Smooth muscle cell (in vitro differentiated cells): ENCODE results near the gene CEACAM20. TPM values are rescaled to one million over a fixed set of nuclear protein-coding genes. Genes with fewer than 3 reads are reported as not detected.

Experiments used
- DNase-seq: peaks from one replicate; lab custom pipeline; 2025; ENCODE audit not compliant: unreplicated experiment; lab: John Stamatoyannopoulos, UW
- H2AFZ ChIP-seq: fragments of 200-600 bp; sonication (generic); 2 replicates; pipeline ENCODE4 v1.6.0; 2016; ENCODE audit warnings: antibody characterized with exemption, low read depth, mild to moderate bottlenecking
- H3F3A ChIP-seq: fragments of 200-600 bp; sonication (generic); 2 replicates; pipeline ENCODE4 v1.6.0; 2017; ENCODE audit warnings: antibody characterized with exemption, low read depth
- H3K27ac ChIP-seq: fragments of 200-600 bp; sonication (generic); 2 replicates; pipeline ENCODE4 v1.5.1; 2016; ENCODE audit warnings: low read depth, mild to moderate bottlenecking
- H3K27me3 ChIP-seq: fragments of 200-600 bp; sonication (generic); 2 replicates; pipeline ENCODE4 v1.6.1; 2016; ENCODE audit warnings: low read depth, mild to moderate bottlenecking
- H3K36me3 ChIP-seq: fragments of 200-600 bp; sonication (generic); 2 replicates; pipeline ENCODE4 v1.5.1; 2016; ENCODE audit warnings: low read depth
- H3K4me1 ChIP-seq: fragments of 200-600 bp; sonication (generic); 2 replicates; pipeline ENCODE4 v1.5.1; 2016; ENCODE audit warnings: low read depth
- H3K4me2 ChIP-seq: fragments of 200-600 bp; sonication (generic); 2 replicates; pipeline ENCODE4 v1.6.0; 2016; ENCODE audit warnings: mild to moderate bottlenecking
- H3K4me3 ChIP-seq: fragments of 200-600 bp; sonication (generic); 2 replicates; pipeline ENCODE4 v1.5.1; 2016; ENCODE audit warnings: mild to moderate bottlenecking
- H3K79me2 ChIP-seq: fragments of 200-600 bp; sonication (generic); 2 replicates; pipeline ENCODE4 v1.6.0; 2016; ENCODE audit warnings: low read depth, mild to moderate bottlenecking
- H3K9ac ChIP-seq: fragments of 200-600 bp; sonication (generic); 2 replicates; pipeline ENCODE4 v1.6.0; 2016; ENCODE audit warnings: low read depth
- H3K9me3 ChIP-seq: fragments of 200-600 bp; sonication (generic); replicated peaks from 2 replicates; pipeline ENCODE4 v1.5.1; 2016; ENCODE audit warnings: low read depth
- H4K20me1 ChIP-seq: fragments of 200-600 bp; sonication (generic); 2 replicates; pipeline ENCODE4 v1.6.0; 2016; ENCODE audit warnings: low read depth
- WGBS: methylation state at CpG from one replicate; pipeline ENCODE4 v1.1.7; 2016; ENCODE audit warnings: low lambda C conversion rate; 5-methylcytosine and 5-hydroxymethylcytosine counted together
- polyA plus RNA-seq: library from polyadenylated mRNA; unstranded; fragments of >200 nt; fragmentation: Nextera tagmentation; extraction: Ambion mirVana; gene quantifications from 2 replicates; pipeline ENCODE4 v1.2.1, GENCODE V29; 2016
- total RNA-seq: library from RNA; depleted of rRNA; stranded (reverse); fragments of >200 nt; gene quantifications from 2 replicates; pipeline ENCODE4 v1.2.3, GENCODE V29; 2014
- TF ChIP-seq, protein P1 (sequence below): fragments of 200-600 bp; sonication (generic); IDR thresholded peaks from 2 replicates; pipeline ENCODE4 v1.5.1; 2017; ENCODE audit warnings: borderline replicate concordance, mild to moderate bottlenecking, antibody characterized with exemption; ENCODE audit not compliant: insufficient read depth, poor library complexity, severe bottlenecking

CEACAM20 gene
- total and polyA plus RNA-seq, 2 experiments from 2014 or later = not detected

DNA sequence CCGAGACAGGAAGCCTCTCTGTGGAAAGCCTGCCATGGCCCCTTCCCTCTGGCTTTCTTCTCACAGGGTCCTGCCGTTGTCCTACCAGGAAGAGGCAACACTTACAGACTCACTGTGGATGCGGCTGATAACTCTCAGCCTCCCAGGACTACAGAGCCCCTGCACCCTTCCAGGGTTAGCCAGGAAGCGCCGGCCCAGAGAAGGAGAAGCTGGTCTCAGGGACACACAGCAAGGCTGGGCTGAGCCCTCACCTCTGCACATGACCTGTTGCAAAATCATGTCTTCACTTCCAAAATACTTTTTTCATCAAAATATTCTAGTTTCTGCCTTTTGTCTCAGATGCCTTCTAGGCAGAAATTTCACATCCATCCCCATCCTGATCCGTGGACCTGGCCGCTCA, 1.9 kb downstream of the CEACAM20 start:
- TF ChIP-seq, protein P1, sequence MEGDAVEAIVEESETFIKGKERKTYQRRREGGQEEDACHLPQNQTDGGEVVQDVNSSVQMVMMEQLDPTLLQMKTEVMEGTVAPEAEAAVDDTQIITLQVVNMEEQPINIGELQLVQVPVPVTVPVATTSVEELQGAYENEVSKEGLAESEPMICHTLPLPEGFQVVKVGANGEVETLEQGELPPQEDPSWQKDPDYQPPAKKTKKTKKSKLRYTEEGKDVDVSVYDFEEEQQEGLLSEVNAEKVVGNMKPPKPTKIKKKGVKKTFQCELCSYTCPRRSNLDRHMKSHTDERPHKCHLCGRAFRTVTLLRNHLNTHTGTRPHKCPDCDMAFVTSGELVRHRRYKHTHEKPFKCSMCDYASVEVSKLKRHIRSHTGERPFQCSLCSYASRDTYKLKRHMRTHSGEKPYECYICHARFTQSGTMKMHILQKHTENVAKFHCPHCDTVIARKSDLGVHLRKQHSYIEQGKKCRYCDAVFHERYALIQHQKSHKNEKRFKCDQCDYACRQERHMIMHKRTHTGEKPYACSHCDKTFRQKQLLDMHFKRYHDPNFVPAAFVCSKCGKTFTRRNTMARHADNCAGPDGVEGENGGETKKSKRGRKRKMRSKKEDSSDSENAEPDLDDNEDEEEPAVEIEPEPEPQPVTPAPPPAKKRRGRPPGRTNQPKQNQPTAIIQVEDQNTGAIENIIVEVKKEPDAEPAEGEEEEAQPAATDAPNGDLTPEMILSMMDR = no peak
- Histone ChIP-seq H3K4me3 (no peak overlapping the region), H3K27me3 (no peaks in the 10 kb centered on the region), H3K4me1 (no peaks in the 10 kb centered on the region), H2AFZ (no peak overlapping the region), H3K9ac (no peak overlapping the region), H3K4me2 (no peak overlapping the region), H3K9me3 (no peaks in the 10 kb centered on the region), H3F3A (no peaks in the 10 kb centered on the region), H3K79me2 (no peaks in the 10 kb centered on the region), H3K36me3 (no peaks in the 10 kb centered on the region), H3K27ac (no peak overlapping the region), H4K20me1 (no peaks in the 10 kb centered on the region)
- 85% methylated on average over 7 of the region's 7 CpGs for WGBS
- no peak for DNase-seq

DNA sequence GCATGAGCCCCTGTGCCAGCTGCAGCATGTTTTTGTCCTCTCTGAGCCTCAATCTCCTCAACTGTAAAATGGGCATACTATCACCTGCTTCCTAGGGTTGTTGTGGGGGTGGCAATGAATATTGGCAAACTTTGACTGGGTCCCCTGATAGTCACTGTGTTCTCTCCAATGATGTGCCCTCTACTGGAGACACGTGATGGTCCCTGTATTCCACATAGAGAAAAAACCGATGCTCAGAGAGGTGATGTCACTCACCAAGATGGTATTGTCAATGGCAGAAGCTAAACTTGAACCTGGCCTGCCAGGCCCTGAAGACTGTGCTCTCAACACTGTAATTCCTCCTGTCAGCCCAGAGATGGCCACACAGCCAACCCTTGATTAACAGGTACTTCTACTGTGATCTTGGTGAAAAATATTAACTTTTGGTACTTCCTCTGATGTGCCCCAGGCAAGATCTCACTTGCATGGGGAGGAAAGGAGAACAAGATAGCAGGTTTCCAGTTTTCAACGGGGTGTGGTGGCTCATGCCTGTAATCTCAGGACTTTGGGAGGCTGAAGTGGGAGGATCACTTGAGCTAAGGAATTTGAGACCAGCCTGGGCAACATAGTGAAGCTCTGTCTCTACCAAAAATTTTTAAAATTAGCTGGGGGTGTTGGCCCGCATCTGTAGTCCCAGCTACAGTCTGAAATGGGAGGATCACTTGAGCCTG, 3.6 kb downstream of the CEACAM20 start:
- no peak overlapping the region for H3K4me3 ChIP-seq
- WGBS = 57% methylated on average over 4 of the region's 4 CpGs
- DNase-seq = no peak
- H3K4me1 ChIP-seq = no peaks in the 10 kb centered on the region
- no peaks in the 10 kb centered on the region for H4K20me1 ChIP-seq
- H3K9ac ChIP-seq = no peak overlapping the region
- no peak overlapping the region for H2AFZ ChIP-seq
- H3K36me3 ChIP-seq = no peaks in the 10 kb centered on the region
- H3K9me3 ChIP-seq = no peaks in the 10 kb centered on the region
- H3K79me2 ChIP-seq = no peaks in the 10 kb centered on the region
- TF ChIP-seq, protein P1 = no peak
- no peaks in the 10 kb centered on the region for H3F3A ChIP-seq
- H3K4me2 ChIP-seq = no peak overlapping the region
- no peaks in the 10 kb centered on the region for H3K27me3 ChIP-seq
- H3K27ac ChIP-seq = no peak overlapping the region

DNA sequence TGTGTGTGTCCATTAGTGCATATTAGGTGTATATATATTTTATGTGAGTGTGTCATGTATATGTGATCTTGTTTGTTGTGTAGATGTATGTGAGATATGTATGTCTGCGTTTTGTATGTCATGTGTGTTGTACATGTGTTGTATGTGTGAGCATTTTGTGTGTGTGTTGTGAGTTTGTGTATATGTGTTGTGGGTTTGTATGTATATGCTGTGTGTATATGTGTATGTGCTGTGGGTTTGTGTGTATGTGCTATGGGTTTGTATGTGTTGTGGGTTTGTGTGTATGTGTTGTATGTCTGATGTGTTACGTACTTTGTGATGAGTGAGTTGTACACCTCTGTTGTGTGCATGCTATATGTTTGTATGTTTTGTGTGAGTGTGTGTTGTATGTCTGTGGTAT, 8.1 kb downstream of the CEACAM20 start:
- Histone ChIP-seq H3K9me3 (no peaks in the 10 kb centered on the region), H3K4me1 (no peaks in the 10 kb centered on the region), H3K27me3 (no peaks in the 10 kb centered on the region), H3K27ac (no peak overlapping the region), H3F3A (no peaks in the 10 kb centered on the region), H3K9ac (no peak overlapping the region), H4K20me1 (no peaks in the 10 kb centered on the region), H3K36me3 (no peaks in the 10 kb centered on the region), H3K4me3 (no peak overlapping the region), H2AFZ (no peak overlapping the region), H3K79me2 (no peaks in the 10 kb centered on the region), H3K4me2 (no peak overlapping the region)
- no peak for DNase-seq
- TF ChIP-seq, protein P1 = no peak
- WGBS = 91% methylated on average over 2 of the region's 2 CpGs

DNA sequence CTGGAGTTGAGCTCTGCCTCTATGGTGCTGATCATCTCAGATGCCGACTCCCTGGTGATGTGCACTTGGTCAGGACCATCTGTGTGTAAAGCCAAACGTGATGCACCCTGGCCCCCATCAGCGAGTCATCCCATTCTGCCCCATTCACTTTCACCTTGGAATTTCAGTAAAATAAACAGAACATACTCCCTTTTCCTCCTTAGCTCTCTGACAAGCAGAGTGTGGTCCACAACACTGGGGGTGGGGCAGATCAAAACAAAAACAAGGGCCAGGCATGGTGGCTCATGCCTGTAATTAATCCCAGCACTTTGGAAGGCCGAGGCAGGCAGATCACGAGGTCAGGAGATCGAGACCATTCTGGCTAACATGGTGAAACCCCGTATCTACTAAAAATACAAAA, 12.3 kb downstream of the CEACAM20 start:
- Histone ChIP-seq H3F3A (no peaks in the 10 kb centered on the region), H3K36me3 (no peaks in the 10 kb centered on the region), H3K9ac (no peak overlapping the region), H2AFZ (no peak overlapping the region), H3K4me3 (no peak overlapping the region), H3K4me1 (no peaks in the 10 kb centered on the region), H4K20me1 (no peaks in the 10 kb centered on the region), H3K27me3 (no peaks in the 10 kb centered on the region), H3K79me2 (no peaks in the 10 kb centered on the region), H3K9me3 (no peaks in the 10 kb centered on the region), H3K4me2 (no peak overlapping the region), H3K27ac (no peak overlapping the region)
- TF ChIP-seq, protein P1 = no peak
- DNase-seq = no peak
- WGBS = 79% methylated on average over 7 of the region's 7 CpGs
